GM19452 (cell line): ENCODE results near the gene PARD6B.
"Not testable (repeated sequence)": the region's sequence is repeated elsewhere in the genome, so short reads cannot be mapped to it uniquely, and the experiment has no call there.

ENCODE experiments used
- ATAC-seq: cut with Tn5 transposase; IDR thresholded peaks from one replicate; pipeline ENCODE4 v1.9.1; 2021; ENCODE audit not compliant: unreplicated experiment

Gene PARD6B

DNA sequence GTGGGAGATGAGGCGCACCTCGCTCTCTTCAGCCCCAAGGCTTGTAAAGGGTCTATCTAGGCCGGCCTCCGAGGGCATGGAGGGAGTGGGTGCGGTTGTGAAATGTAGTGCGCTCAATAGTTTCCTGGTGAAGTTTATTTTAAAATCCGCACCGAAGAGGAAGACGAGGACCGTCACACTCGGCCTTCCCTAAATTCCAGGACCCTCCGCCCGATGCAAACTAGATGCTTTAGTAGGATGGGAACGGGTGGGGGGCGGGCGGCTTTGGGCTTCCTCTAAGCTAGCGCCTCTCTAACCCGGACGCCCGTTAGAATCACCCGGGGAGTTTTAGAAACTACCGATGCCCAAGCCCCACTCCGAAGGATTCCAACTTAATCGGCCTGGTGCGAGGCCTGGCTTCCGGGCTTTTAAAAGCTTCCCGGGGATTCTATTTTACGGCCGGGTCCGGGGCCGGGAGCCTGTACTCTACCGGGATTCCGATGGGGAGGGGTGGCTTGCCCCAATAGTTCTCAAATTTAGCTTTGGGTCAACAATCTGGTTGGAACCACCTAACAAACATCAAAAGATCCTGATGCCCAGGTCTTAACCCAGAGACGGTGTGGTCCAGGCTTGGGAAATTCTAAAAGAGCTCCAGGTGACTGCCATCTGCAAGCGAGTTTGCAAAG lies 62.9 kb downstream of the PARD6B start:
- ATAC-seq = peak; percentile 2

DNA sequence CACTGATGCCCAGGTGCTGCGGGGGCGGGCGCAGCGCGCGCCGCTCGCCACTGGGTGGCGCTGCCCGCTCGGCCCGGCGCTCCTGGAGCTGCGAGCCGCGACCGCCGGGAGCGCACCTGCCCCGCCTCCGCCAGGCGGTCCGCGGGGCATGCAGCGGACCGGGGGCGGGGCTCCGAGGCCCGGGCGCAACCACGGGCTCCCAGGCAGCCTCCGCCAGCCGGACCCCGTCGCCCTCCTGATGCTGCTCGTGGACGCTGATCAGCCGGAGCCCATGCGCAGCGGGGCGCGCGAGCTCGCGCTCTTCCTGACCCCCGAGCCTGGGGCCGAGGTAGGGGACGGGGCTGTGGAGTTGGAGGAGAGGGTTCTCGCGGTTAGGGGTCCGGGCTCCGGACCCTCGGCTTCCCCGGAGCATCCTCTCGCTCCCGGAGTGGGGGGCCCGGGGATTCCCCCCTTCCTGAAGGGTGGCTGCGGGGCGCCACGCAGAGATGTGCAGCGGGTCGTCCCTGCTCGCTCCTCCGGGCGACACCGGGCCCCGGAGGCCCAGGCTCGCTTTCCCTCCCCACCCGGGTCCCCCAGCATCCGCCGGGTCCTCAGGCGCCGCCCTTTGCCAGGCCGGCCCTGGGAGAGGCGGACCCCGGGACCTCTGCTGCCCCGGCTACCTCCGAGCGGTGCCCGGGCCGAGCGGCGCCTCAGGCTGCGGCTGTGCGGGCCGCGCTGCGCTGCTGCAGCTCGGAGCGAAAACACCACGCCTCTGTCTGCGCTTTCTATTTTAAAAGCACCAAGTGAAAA lies 63.7 kb downstream of the PARD6B start, which contains the start of gene BCAS4:
BCAS4 (plus strand) TSS at position 216 of the 789 bp plus-strand sequence; CDS start at position 239, 23 bp downstream.
- ATAC-seq = peak; percentile 66

DNA sequence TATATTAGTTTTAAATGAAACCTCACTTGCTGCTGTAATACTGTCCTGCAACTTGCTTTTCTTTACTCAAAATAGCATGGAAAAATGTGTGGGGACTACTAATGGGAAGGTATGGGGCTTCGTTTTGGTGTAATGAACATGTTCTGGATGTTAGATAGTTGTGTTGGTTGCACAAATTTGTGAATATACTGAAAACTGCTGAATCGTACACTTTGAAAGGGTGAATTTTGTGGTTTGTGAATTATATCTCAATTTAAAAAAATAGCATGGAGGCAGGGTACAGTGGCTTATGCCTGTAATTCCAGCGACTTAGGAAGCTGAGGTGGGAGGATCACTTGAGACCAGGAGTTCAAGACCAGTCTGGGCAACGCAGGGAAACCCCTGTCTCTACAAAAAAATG lies 65.8 kb downstream of the PARD6B start:
- ATAC-seq = no peak

DNA sequence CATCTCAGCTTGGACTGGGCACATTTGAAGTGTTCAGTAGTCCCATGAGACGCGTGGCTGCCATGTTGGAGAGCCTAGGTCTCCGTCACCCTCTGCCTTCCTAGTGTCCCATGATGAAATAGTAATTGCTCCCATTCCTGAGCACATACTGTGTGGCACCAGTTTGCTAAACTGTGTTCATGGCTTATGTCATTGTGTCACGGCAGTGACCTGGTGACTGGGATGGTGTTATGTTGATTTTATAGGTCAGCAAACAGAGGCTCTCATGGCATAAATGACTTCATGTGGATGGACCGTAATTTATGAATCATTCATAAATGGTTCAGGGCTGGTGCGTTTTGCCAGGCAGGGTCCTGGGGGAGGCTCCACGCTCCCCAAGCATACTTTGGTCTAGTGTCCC lies 67.3 kb downstream of the PARD6B start:
- no peak for ATAC-seq

DNA sequence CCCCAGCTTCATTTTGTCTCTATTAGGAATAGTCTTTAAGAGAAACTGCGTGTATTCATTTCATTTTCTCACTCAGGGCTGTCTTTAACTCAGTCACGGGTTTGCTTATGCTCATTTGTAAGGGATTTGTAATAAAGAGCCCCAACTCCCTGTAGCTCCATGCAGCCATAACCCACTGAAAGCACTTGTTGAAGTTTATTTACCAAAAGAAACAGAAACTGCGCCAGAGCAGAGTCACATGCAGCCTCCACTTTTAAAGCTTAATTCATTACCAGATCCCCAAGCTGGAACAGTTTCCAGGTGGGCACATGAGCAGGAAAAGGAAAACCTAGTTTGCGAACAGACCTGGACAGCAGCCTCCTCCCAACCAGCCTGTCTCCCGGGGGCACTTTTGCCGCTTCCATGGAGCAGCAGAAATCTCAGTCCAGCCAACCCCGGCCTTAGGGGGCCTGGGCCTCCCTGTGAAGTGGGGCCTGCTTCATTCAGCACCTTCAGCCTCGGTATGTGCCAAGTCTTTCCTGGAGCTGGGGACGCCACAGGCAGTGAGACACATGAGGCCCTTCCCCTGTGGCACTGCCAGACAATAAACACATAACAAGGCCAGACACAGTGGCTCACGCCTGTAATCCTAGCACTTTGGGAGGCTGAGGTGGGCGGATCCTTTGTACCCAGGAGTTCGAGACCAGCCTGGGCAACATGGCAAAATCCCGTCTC lies 68.0 kb downstream of the PARD6B start:
- no peak for ATAC-seq

DNA sequence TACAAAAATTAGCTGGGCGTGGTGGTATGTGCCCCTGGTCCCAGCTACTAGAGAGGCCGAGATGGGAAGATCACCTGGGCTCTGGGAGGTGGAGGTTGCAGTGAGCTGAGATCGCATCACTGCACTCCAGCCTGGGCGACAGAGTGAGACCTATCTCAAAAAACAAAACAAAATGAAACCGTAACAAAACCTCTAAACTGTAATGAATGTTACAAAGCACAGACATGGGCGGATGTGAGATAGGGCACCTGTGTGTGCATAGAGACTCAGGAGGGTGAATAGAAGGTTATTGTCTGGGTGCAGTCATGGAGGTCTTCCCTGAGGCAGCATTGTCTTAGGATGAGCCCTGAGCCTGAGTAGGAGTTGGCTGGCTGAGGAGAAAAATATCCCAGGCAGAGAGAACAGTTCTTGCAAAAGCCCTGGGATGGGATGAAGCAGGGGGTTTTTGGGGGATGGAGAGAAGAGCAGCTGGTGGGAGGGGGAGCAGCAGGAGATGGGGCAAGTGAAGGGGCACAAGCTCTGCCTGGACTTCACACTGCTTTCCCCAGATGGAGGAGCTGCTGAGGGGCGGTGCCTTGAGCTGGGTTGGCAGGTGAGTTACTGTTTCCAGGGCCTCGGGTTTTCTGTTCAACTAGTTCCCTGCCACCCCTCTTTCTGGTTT lies 68.6 kb downstream of the PARD6B start:
- no peak for ATAC-seq

DNA sequence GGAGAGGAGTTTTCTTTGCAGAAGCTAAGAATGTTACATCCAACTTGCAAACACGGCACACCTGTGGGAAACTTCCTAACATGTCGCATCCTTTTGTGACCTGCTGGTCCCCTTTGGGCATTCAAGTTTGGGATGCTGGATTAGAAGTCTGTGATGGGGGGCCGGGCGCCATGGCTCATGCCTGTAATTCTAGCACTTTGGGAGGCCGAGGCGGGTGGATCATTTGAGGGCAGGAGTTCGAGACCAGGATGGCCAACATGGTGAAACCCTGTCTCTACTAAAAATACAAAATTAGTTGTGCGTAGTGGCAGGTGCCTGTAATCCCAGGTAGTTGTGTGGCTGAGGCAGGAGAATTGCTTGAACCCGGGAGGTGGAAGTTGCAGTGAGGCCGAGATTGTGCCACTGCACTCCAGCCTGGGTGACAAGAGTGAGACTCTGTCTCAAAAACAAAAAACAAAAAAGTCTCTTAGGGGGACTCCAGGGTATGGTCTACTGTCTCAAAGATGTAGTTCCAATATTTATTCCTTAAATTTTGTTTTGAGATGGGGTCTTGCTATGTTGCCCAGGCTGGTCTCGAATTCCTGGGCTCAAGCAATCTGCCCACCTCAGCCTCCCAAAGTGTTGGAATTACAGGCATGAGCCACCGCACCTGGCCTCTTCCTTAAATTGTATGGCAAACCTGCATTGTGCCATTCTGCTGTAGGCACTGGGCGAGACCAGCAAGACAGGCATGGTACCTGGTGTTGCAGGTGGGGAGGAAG lies 69.8 kb downstream of the PARD6B start:
- ATAC-seq = not testable (repeated sequence)

DNA sequence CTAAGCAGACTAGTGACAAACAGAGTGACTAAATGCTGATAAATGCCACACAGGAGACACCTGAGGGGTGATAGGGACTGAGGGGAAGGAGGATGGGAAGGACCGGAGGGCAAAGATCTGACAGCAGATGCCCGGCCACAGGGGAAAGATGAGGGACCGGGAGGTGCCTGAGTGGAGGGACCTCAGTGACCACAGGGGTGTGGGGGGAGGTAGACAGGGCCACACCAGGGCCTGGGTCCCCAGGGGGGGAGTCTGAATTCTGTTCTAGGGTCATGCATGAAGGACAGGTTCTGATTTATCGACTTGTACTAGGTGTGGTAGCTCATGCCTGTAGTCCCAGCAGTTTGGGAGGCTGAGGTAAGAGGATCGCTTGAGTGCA lies 70.4 kb downstream of the PARD6B start:
- no peak for ATAC-seq

DNA sequence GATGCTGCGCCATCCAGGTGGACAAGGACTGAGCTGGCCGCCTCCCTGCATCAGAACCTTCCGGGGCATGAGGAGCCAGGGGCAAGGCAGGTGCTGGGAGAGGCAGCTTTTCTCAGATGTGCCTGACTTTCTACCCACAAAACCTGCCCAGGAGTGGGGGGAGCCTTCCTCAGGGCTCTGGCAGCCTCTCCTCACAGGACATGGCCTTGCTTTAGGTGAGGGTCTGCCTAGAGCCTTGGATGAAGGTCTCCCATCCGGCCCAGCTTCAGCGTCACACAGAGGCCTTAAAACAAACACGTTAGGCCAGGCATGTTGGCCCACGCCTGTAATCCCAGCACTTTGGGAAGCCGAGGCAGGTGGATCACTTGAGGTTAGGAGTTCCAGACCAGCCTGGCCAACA lies 70.9 kb downstream of the PARD6B start:
- ATAC-seq = no peak

DNA sequence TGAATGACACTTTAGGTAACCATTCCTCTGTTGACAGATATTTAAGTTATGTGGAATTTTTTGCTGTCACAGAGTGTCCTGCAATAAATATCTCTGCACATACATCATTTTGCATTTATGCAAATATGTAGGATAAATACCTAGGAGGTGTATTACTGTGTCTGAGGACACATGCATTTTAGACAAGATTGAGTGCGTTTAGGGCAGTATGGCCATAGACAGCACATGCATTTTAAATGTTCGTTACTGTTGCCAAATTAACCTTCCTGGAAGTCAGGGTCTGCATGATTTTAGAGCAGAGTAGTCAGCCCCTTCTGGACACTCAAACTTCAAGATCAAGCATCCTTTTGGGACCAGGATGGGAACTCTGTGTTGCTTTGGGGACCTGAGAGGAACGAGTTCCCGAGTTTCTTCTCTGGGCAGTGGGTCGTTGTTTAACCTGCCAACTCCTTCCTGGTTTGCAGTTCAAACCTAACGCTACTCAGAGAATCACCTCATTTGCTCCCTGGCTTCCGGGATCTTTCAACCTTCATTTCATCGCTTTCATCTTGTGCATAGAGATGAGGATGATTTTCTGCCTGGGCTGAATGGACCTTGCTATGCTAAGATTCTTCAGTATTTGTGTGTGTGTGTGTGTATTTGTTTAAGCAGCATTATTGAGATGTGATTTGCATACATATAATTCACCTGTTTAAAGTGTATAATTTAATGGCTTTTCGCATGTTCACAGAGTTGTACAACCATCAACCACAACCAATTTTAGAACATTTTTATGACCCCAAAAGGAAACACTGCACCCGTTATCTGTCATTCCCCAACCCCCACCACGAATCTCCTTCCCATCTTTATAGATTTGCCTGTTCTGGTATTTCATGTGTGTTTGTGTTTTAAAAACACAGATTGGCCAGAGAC lies 73.3 kb downstream of the PARD6B start:
- ATAC-seq = peak; percentile 41

DNA sequence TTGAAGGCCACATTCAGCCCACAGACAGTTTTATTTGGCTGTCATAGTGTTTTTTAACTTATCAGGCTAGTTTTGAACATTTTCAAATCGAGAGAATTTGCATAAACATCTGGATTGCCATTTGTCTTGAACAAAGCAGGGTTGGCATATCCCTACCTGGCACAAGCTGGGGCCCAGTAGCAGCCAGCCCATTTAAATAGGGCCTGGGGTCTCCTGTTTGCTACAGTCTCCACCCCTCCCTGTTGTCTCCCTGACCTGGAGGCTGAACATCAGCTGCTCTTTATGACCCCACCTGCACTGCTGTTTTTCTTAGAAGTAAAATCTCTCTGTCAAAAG lies 73.9 kb downstream of the PARD6B start:
- no peak for ATAC-seq

DNA sequence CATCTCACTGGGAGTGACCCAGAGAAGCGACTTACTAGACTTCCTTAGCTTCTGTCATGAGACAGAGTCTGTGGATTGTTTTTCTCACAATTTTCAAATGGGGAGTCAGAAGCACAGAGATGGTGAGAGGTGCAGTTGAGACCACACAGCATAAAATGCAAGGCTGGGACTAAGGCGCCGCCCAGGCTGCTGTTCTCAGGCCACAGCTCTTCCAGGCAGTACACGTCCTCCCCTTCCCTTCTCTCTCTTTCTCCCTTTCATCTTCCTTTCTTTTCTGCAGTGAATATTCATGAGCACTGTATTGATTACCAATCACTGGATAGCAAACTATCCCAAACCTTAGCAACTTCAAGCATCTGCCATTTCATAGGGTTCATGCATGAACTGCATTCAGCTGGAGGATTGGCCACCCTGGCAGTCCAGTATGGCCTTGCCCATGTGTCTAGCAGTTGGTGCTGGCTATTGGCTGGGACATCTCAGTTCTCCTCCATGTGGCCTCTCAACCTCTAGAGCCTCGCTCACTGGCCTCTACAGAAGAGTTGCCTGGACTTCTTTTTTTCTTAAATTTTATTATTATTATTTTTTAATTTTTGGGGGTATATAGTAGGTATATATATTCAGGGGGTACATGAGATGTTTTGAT lies 74.9 kb downstream of the PARD6B start:
- ATAC-seq = no peak
